ENCODE measurements around the gene C2orf66.

Gene C2orf66

DNA sequence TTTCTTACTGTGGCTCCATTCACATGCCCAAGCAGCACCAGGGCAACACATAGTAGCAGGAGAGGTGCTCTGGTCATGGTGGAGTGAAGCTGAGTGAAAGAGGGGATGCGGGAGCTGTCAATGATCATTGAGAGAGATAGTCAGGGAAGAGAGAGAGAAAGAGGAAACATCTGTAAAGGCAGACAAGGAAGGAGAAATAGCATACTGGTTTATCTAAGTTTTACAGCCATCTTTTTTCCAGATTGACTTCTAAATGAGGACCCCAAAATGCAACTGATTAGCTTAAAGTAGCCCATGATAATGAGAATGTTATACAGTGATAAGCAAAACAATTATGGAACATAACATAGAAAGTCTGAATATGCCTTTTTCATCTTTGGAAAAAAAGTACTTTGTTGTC is at the start of gene C2orf66:
Gene C2orf66, minus strand, starts transcription at position 96 of the 400 bp plus-strand sequence. Its CDS starts 19 bp downstream, at position 77.
- DNase-seq (ENCODE audit: low read depth) = no peak

DNA sequence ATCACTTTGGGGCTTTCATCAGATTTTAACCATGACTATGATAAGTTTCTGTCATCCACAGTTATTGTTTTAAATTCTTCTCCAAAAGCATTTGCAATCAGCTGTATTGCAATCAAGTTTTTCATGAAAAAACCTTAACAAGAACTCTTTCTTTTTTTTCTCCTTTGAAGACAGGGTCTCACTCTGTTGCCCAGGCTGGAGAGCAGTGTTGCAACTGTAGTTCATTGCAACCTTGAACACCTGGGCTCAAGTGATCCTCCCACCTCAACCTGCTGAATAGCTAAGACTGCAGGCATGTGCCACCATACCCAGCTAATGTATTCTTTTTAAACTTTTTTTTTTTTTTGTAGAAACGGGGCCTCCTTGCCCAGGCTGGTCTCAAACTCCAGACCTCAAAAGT is 45.5 kb upstream of the C2orf66 start:
- DNase-seq (ENCODE audit: low read depth) = no peak

DNA sequence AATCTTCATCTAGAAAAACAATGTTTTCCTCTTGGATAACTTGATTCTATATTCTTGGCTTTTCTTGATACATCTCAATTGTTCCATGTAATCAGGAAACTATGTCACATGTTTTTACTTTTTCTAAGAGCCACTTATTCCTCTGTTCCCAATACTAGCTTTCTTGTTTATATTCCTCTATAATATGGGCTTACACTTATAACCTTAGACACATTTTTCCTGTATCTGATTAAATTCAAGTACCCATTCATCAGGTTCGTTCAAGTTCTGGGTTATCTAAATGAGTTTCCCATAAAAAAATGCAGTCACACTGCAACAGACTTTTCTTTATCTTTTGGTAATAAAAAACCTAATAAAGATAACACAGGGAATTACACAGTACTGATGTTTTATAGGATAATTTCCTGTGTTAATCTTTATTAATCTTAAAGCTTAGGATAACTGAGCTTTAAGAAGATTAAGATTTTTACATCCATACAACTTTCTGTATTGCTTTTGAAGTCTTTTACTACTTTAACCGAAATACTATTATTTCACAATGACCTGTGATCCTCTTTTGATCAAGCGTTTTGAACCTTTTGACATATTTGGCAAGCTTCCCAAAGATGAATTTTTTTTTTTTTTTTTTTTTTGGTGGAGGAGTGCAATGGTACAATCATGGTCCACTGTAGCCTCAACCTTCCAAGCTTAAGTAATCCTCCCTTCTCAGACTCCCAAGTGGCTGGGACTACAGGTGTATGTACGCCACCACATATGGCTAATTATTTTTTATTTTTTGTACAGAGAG is 44.3 kb upstream of the C2orf66 start:
- no peak for DNase-seq (ENCODE audit: low read depth)

GRCh38 chr2:196851088-196851487 is 41.9 kb upstream of the C2orf66 start:
- DNase-seq (ENCODE audit: low read depth) = no peak

- no peak for DNase-seq (ENCODE audit: low read depth)
Observed at GRCh38 chr2:196849895-196850294, 40.7 kb upstream of the C2orf66 start.

- DNase-seq (ENCODE audit: low read depth) = no peak
Observed at GRCh38 chr2:196846295-196846694, 37.1 kb upstream of the C2orf66 start.

- DNase-seq (ENCODE audit: low read depth) = no peak
Observed at GRCh38 chr2:196845371-196845770, 36.2 kb upstream of the C2orf66 start.

DNA sequence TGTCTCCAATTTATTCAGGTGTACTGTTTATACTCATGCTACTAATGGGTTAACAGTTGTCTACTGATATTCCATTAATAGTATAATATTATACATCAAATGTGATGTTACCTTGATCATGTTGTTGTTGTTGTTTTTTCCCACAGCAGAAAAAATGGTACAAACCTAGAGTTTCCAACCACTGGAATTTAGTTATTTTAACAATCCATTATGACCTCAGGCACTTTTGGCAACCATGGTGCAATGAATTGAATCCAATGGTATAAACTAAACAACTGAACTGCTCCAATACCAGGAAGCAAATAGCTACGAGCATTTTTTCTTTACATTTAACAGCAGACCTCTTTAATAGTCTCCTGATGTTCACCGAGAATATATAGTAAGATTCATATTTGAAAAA is 31.0 kb upstream of the C2orf66 start:
- no peak for DNase-seq (ENCODE audit: low read depth)

GRCh38 chr2:196839574-196839973 is 30.4 kb upstream of the C2orf66 start:
- no peak for DNase-seq (ENCODE audit: low read depth)

- no peak for DNase-seq (ENCODE audit: low read depth)
Observed at GRCh38 chr2:196836440-196836839, 27.3 kb upstream of the C2orf66 start.

DNA sequence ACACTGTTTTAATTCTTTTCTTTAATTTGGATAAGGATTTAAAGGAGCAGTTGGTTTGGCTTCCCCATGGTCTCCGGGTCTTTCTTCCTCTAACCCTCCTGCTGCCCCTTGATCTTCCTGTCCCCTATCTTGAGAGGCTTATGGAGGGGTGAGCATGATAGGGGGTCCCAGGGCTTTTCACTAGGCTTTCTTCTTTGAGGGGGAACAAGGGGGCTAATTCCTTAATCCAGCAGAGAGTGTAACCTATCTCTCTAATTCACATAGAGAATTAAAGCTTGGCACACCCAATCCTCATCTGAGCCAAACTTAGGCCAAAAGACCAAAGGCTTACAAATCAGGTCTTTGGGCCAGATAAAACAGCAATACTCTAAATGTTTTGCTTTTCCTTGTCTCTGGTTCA is 21.5 kb upstream of the C2orf66 start:
- DNase-seq (ENCODE audit: low read depth) = no peak

DNA sequence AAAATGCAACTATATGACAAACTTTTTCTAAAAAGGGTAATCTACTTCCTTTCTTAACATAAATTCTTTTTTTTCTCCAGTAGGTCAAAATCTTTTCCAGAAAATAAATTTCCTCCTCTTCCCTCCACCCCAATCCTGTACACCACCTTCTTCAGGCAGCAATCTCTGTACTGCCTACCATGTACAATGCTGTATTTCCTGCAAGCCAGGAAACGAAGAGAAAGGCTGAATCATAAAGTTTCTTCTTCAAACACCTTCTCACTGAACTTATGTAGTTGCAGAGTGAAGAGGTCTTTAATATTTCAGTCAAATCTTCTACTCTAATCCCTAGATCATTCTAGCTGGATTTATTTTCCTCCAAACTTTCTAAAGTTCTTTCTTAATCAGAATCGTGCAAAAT is 18.2 kb upstream of the C2orf66 start:
- DNase-seq (ENCODE audit: low read depth) = no peak

- DNase-seq (ENCODE audit: low read depth) = no peak
Observed at GRCh38 chr2:196823750-196824522, 14.8 kb upstream of the C2orf66 start.

- no peak for DNase-seq (ENCODE audit: low read depth)
Observed at GRCh38 chr2:196821195-196821594, 12.0 kb upstream of the C2orf66 start.

DNA sequence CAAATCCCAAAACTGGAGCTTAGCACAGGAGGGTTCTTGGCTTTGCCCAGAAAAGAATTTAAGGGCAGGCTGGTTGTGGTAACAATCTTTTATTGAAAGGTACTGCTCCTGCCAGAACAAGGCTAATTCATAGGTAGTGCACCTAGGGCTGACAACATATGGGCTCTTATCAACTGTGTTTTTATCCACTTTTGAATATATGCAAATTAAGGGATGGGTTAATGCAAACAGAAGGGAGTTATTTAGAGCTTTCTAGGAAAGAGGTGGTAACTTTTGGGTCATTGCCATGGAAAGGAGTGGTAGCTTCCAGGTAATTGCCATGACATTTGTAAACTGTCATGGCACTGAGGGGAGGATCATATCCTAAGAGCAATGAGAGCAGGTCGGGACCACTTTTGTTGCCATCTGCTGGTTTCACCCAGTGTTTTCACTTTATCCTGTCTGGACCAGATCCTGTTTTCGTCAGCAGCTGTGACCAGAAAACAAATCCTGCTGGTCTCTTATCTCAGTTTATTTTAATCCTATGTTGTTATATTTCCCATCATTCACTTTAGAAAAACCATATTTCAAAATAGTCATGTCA is 981 bp downstream of the C2orf66 start:
- DNase-seq (ENCODE audit: low read depth) = no peak

- no peak for DNase-seq (ENCODE audit: low read depth)
Observed at GRCh38 chr2:196804381-196804780, 4.8 kb downstream of the C2orf66 start.

DNA sequence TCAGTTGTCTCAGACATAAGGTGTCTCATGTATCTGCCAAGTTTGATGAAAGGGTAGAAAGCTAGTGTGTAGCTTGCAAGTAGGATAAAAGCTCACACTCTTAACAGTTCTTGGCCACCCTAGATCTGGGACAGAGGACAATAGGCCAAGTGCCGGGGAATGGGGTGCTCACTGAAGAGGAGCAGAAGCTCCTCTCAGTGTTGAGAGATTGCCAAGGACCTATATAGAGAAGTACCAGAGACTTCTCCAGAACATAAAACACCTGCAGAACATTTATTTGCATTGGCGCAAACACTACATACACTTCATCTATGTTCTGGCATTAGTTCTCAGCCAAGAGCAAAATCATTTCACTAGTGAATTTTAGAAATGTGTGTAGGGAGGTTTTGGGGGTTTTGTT is 6.8 kb downstream of the C2orf66 start:
- no peak for DNase-seq (ENCODE audit: low read depth)

GRCh38 chr2:196801674-196802261 is 7.4 kb downstream of the C2orf66 start:
- DNase-seq (ENCODE audit: low read depth) = no peak

GRCh38 chr2:196798980-196799379 is 10.2 kb downstream of the C2orf66 start:
- no peak for DNase-seq (ENCODE audit: low read depth)

DNA sequence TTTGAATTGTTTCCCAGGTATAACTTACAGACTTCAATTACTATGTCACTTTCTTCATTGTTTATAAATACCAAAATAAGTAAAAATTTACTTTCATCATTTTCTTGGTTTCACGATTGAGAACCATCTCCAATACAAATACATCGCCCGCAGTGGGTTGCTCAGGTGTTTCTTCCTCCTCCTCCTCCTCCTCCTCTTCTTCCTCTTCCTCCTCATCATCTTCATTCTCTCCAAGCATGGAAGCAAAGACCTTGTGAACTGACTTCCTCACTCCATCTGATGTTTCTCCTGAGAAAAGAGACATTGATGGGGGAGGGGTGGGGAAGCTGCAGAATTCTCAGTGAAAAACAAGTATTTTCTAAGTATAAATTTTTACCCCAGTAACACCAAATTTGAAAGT is 16.3 kb downstream of the C2orf66 start:
- no peak for DNase-seq (ENCODE audit: low read depth)

GRCh38 chr2:196783431-196784094 is 25.6 kb downstream of the C2orf66 start:
- no peak for DNase-seq (ENCODE audit: low read depth)

- DNase-seq (ENCODE audit: low read depth) = no peak
Observed at GRCh38 chr2:196767101-196767500, 42.1 kb downstream of the C2orf66 start.
